ENCODE measurements around the gene SLC46A3.
"Not testable (repeated sequence)": the region's sequence is repeated elsewhere in the genome, so short reads cannot be mapped to it uniquely, and the experiment has no call there.

The SLC46A3 gene, protein sequence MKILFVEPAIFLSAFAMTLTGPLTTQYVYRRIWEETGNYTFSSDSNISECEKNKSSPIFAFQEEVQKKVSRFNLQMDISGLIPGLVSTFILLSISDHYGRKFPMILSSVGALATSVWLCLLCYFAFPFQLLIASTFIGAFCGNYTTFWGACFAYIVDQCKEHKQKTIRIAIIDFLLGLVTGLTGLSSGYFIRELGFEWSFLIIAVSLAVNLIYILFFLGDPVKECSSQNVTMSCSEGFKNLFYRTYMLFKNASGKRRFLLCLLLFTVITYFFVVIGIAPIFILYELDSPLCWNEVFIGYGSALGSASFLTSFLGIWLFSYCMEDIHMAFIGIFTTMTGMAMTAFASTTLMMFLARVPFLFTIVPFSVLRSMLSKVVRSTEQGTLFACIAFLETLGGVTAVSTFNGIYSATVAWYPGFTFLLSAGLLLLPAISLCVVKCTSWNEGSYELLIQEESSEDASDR

DNA sequence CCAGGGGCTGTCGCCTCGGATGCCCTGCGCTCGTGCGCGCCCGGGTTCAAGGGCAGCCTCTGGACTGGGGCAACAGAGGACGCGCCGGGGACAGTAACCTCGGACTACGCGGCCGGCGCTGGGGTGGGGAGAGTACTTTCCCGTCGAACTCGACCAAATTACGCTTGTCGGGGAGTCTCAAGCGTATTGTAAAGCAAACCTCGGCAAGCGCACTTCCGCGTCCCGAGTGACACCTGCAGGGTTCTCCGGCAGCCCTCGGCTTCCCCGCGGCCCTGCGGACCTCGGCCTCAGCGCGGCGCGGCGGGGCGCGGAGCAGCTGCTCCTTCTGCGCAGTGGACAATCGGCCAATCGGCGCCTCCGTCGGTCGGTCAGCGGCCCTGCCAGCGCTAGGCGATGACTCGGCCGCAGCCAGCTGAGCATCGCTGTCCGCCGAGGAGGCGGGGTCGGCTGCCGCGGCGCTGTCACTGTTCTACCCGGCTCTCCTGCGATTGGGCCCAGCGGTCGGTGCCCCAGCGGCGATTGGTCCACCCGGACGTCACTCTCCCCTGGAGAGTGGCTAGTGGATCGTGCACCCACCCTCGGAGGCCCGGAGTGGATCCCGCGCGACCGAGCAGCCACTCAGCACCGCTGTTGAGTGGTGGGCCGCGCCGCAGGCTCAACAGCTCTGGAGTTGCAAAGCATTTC lies at the start of gene SLC46A3:
Gene SLC46A3, minus strand, starts transcription at position 428 of the 684 bp plus-strand sequence. CDS start 972 bp downstream, outside the sequence.
- peak; percentile 93 to 97 (median 95) for DNase-seq (ENCODE audit: low read depth in 3 of 3)

DNA sequence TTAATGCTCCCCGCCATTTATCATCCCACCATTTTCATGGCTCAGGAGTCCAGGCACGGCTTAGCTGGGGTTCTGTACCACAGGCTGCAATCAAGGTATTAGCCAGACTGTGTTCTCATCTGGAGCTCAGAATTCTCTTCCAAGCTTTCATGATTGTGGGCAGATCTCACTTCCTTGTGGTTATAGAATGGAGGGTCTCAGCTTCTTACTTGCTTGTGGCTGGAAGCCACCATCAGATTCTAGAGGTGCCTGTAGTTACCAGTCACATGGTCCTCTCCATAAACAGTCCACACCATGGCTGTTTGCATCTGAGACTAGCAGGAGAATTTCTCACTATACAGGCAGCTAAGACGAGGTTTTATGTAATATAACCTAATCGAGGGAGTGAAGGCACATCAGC lies 45.1 kb upstream of the SLC46A3 start:
- no peak for DNase-seq (ENCODE audit: low read depth in 3 of 3)

DNA sequence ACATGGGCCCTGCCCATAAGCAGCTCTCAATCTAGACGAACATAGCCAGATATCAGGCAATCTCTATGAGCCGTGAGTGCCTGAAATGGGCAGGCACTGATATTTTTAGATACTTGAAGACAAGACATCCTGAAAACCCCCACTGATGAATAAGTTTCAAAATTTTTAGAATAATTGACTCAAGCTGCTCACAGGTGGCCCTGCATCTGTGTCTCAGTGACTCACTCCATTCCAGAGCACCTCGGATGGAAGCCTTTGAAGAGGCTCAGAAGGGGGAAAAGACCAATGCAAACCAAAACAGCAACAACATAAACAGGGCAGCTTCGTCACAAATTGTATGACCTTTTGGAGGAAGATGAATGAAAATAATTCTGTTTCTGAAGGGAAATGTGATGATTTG lies 42.8 kb upstream of the SLC46A3 start:
- DNase-seq (ENCODE audit: low read depth in 3 of 3): no peak

DNA sequence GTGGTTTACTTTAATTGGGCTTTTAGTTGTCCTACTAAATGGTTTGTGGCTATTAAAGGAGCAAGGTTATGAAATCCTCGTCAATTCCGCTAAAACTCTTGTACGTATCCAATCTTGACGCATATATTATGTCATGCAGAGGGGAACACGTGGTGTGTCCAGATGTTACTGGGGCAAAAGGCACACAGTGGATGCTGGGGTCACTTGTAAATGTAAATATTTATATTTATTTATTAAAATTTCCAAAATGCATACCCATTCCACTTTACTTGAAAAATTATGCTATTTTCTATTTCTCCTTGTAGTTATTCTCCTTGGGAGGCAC lies 36.7 kb upstream of the SLC46A3 start:
- no peak for DNase-seq (ENCODE audit: low read depth in 3 of 3)

DNA sequence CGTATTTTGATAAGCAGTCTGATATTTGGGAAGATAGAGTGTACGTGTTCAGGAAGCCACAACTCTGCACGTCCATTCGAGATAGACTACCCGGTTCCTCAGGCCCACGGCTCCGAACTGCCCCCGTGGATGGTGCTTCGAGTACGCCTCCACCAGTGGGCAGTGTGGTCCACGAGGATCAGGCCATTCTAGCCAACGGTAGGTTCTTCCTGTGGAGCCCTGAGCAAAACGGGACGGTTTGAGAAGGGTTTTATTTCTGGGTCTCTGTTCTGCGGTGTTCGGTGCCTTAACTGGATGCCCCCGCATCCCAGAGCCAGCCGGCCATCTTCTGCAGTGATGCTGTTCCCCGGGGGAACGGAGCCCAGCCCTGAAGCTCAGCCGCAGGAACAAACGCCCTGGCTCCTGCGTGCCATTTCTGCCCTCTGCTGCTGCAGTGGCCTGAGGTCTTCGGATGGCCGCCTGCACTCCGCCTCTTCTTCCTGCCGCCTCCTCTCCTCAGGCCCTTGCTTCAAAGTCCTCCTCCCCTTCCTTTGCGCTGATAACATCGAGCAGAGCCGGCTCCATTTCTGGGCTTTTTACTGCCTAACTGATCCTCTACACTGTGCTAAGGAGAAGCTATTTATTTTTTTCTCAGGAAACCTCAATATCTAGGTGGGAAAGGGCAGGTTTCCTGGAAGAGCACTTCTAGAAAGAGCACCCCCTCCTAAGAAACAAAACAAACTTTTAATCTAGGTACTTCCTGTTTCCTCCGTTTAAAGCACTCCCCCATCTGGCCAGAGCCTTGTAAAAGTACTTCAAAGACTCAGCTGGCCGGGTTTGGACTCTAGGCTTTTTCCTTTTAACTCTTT lies 36.2 kb upstream of the SLC46A3 start:
- DNase-seq (ENCODE audit: low read depth in 3 of 3): no peak

DNA sequence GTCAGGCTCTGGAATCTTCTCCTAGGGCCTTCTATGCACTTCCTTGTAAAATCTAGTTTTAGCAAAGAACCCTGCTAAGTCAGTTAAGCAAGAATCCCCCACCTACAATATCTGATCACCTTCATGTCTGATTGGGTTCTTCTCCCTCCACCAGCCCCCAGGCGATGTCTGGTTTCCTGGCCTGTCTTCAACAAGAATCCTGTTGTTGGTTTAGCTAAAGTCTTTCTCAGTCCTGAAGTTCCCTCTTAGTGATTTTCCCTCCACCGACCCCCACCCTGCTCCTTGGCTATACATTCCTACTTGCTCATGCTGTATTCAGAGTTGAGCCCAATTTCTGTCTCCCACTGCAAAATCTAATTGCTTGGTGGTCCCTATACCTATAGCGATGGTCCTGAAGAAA lies 35.2 kb upstream of the SLC46A3 start:
- no peak for DNase-seq (ENCODE audit: low read depth in 3 of 3)

DNA sequence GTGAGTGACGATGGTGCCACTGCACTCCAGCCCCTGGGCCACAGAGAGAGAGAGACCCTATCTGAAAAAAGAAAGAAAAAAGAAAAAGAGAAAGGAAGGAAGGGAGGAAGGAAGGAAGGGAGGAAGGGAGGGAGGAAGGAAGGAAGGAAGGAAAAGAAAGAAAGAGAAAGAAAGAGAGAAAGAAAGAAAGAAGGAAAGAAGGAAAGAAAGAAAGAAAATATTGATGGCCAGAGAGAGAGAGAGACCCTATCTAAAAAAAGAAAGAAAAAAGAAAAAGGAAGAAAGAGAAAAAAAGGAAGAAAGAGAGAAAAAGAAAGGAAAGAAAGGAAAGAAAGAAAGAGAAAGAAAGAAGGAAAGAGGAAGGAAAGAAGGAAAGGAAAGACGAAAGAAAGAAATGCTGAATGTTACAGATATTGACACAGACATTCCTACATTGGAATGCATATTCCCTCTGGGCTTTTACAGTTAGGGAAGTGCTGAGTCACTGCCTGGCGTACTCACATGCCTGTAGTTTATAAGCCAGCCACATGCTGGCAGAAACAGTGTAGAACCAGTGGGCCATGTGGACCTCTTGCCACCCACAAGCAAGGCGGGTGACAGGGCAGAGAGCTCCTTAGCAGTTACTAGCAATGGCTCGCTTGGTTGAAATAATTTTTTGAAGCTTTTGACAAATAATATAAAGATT lies 34.6 kb upstream of the SLC46A3 start:
- no peak for DNase-seq (ENCODE audit: low read depth in 3 of 3)

DNA sequence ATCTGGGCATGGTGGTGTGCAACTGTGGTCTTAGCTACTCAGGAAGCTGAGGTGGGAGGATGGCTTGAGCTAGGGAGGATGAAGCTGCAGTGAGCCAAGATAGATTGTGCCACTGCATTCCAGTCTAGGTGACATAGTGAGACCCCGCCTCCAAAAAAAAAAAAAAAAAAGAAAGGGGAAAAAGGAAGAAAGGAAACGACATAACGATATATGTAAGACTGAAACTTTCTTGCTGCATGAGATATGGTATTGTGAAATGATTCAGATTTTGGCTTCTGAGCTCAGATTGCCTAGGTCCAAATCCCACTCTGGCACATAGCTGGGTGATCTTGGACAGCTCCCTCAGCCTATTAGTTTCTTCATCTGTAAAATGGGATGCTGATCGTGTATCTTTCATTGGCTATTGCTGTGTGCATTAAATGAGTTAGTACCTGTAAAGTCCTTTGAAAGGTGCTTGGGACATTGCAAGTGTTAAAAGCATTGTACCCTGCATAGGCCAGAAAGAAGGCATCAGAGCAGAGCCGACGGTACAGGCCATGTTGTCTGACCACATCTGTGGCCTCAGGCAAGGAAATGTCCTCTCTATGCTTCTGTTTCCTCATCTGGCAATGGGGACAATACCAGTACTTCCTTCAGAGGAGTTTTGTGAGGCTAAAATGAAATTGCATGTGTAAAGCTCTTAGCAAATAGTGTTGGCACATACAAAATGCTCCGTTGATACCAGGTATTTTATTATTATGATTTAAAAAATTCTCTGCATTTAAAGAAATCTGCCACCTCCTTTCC lies 32.6 kb upstream of the SLC46A3 start:
- no peak for DNase-seq (ENCODE audit: low read depth in 3 of 3)

DNA sequence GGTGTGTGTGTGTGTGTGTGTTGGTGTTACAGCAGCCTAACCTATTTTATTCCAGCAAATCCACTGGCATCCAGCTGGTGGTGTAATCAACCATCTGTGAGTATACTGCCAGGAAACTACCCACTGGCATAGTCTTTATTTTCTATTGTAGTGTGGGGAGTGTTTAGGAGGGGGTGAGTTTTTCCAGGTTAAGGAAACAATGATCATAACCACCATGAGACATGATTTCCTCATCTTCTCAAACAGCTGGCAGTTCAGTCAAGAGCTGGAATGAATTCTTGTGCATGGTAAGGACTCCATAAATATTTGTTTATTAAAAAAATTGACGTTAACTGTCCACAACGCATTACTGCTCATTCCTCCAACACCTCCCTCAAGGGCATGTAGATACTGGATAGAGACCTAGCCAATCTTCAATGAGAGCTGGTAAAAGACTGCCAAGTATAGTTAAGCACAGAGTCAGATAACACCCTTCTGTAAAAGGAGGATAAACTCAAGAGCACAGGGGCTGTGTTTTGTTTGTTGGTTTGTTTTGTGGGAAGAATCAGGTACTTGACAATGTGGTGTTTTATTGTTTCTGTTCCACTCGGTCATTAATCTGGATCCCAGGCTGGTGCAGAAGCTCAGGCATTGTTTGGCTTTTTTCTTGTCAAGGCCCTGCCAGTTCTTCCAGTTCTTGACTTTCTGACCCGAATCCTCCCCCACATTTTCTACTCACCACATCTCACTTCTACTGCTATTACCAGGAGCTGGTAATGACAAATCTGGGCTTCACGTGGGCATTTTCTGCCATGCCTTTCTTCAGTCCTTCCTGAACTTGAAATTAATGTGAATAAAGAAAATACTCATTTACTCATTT lies 31.6 kb upstream of the SLC46A3 start:
- no peak for DNase-seq (ENCODE audit: low read depth in 3 of 3)

DNA sequence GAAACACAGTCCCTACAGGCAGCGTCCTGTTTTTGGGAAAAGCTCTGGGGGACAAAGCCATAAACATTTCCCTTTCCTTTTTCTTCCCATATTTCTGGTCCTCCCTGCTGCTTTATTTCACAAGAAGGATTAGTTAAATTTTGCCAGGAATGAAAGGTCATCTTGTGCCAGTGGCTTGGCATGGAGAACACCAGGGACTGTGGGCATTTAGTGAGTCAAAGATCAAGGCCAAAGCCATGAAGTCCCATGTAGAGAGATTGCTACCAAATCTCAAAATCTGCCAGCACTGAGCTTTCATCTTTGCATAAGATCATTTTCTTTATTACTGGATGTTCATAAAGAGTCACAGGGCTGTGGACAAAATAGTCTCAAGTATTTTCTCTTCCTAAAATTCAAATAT lies 29.1 kb upstream of the SLC46A3 start:
- no peak for DNase-seq (ENCODE audit: low read depth in 3 of 3)

DNA sequence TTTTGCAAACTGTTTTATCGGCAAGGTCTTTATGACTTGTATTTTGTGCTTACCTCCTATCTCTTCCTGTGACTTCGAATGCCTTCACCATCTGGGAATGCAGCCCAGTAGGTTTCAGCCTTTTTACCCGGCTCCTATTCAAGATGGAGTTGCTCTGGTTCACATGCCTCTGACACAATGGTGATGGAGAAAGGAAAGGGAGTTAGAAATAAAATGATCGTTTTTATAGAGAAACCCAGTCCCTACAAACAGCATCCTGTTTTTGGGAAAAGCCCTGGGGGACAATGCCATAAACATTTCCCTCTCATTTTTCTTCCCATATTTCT lies 27.5 kb upstream of the SLC46A3 start:
- DNase-seq (ENCODE audit: low read depth in 3 of 3): no peak

DNA sequence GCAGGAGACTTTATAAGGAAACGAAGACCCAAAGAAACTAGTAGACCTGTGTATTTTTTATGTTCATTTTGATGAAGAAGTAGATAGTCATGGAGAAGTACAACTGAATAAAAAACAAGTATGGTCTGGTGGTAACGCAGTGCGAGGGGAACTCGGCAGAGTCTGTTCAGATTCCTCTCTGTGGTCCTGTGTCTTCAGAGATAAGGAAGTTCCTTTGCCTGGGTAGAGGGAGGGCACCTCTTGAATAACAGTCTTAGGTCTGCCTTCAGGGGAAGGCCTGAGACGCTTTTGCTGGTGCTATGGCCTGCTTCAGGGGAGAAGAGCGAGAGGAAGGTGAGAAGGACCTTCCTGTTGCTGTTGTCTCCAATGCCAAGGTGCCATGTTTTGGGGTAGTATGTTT lies 25.9 kb upstream of the SLC46A3 start:
- DNase-seq (ENCODE audit: low read depth in 3 of 3): no peak

DNA sequence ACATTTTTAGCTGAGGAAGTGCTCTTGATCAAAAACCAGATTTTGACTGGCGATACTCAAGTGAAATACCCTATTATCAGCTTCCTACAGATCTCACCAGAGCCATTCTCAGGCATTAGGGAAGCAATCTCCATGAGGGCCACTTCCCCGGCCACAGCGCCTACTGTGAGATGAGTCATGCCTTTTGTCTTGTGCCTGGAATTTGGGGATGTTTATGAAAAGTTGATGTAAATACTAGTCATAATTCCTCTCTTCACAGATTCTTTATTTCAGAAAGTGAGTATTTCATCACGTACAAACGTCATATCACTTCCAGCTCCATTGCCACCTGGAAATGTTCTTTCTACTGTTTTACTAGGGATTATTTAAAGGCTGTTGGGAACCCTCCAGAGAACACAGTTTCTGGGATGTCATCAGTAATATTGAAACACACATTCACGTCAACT lies 25.3 kb upstream of the SLC46A3 start:
- DNase-seq (ENCODE audit: low read depth in 3 of 3): no peak

DNA sequence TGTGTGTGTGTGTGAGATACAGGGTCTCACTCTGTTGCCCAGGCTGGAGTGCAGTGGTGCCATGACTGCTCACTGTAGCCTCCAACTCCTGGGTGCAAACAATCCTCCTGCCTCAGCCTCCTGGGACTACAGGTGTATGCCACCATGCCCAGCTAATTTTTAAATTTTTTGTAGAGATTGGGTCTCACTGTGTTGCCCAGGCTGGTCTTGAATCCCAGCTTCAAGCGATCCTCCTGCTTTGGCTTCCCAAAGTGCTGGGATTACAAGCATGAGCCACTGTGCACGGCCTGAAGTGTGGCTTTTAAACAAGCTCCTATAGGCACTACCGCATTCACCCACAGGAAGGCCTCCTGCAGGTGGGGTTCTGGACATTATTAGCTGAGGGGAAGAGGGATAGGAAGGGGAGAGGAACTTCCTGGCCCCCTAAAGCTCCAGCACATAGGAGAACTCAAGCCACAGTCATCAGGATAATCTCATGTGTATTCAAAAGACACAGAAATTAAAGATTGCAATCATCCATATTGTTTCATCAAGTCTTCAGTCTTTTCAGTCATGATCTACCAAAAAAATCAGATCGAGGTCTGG lies 24.8 kb upstream of the SLC46A3 start:
- no peak for DNase-seq (ENCODE audit: low read depth in 3 of 3)

DNA sequence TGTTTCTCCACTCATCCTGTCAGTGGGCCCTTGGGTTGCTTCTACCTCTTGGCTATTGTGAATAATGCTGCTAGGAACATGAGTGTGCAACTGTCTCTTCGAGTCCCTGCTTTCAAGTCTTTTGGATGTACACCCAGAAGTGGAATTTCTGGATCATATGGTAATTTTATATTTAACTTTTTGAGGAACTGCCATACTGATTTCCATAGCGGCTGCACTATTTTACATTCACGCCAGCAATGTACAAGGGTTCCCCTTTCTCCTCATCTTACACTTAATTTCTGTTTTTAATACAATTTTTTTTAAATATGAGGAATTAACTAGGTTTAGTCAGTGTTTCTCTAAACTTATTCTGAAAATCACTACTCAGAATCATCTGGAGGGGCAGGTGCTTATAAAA lies 24.2 kb upstream of the SLC46A3 start:
- DNase-seq (ENCODE audit: low read depth in 3 of 3): no peak

DNA sequence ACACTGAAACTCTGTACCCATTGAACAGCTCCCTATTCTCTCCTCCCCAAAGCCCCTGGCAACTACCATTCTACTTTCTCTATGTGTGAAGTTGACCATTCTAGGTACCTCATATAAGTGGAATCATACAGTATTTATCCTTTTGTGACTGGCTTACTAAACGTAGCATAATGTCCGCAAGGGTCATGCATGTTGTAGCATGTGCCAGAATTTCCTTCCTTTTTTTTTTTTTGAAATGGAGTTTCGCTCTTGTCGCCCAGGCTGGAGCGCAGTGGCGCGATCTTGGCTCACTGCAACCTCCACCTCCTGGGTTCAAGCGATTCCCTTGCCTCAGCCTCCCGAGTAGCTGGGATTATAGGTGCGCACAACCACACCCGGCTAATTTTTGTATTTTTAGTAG lies 23.7 kb upstream of the SLC46A3 start:
- DNase-seq (ENCODE audit: low read depth in 3 of 3): not testable (repeated sequence)

DNA sequence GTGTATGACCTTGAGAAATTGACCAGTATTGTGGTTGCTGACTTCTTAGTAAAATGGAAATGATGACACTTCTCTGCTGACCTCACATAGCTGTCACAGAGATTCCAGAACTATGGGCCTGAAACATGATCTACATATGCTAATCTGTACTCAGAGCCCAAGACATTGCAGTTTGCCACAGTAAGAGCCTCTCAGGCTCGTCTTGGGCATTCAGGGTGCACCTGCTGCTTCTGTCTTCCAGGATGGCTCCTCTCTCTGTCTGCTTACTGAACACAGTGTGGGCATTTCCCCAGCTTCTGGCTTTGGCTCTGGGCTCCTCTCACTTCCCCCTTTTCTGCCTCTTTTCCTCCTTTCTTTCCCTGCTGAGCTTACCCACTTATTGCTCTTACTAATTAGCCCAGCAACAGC lies 22.3 kb upstream of the SLC46A3 start:
- no peak for DNase-seq (ENCODE audit: low read depth in 3 of 3)

DNA sequence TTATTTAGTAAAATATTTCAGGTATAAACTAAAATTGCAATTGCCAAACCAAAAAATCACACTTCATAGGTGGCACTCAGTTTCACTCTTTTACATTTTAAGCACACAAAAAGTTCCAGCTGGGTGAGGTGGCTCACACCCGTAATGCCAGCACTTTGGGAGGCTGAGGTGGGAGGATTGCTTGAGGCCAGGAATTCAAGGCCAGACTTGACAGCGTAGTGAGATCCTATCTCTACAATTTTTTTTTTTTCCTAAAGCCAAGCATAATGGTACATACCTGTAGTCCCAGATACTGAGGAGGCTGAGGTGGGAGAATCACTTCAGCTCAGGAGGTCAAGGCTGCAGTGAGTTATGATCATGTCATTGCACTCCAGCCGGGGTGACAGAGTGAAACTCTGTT lies 20.6 kb upstream of the SLC46A3 start:
- DNase-seq (ENCODE audit: low read depth in 3 of 3): no peak

DNA sequence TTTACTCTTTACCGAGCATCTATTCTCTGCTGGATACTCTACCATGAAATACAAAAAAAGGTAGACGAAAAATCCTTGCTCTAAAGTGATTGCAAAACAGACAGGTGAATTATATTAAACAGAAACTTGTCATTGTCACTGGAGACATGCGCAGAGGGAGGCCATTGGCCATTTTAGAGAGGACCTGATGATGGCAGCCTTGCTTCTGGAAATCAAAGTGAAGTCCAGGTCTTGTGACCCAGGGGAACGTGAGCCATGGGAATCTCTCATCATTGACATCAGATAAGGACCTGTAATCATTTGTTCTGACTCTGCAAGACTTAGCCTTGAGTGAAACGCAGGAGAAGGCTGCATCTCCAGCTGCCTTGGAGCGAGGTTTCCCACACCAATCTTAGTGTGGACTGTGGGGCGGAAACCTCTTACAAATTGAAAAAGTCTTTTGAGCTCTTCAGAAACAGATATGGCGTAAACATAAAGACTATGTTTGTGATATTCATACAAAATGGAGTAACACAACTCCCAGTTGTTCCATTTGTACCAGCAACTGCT lies 16.8 kb upstream of the SLC46A3 start:
- DNase-seq (ENCODE audit: low read depth in 3 of 3): no peak

DNA sequence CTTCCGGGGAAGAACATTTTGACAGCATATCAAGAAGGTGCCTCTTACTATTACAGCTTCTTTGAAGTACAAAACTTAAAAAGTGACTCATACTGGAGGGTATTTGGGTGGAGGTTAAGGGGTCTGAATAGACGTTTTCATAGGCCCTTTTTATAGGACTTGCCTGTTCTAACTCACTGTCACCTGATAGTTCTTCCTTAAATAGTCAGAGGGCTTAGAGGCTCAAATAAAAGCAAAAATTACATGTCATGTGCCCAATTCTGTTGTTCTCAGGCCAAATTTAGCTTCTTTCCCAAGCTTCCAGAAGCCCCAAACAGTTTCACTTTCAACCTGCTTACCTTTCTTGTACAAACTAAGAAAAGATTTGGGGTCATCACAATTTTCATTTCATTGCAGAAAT lies 16.1 kb upstream of the SLC46A3 start:
- DNase-seq (ENCODE audit: low read depth in 3 of 3): no peak
